Fibroblast of pulmonary artery (primary cell): ENCODE measurements around the gene CD247.

Experiments used
- DNase-seq: peaks from one replicate; pipeline ENCODE4 v3.0.0-alpha.2; 2010; ENCODE audit warnings: low read depth
- H3K4me3 ChIP-seq: replicated peaks from 2 replicates; pipeline ENCODE4 v1.5.1; 2011; ENCODE audit warnings: low read depth, mild to moderate bottlenecking, control low read depth, low read length, moderate library complexity
- TF ChIP-seq, protein P1 (sequence below): IDR thresholded peaks from 2 replicates; pipeline ENCODE4 v1.5.1; 2011; ENCODE audit warnings: mild to moderate bottlenecking, control low read depth, low read length, inconsistent platforms; ENCODE audit errors: missing control alignments

CD247 gene

DNA sequence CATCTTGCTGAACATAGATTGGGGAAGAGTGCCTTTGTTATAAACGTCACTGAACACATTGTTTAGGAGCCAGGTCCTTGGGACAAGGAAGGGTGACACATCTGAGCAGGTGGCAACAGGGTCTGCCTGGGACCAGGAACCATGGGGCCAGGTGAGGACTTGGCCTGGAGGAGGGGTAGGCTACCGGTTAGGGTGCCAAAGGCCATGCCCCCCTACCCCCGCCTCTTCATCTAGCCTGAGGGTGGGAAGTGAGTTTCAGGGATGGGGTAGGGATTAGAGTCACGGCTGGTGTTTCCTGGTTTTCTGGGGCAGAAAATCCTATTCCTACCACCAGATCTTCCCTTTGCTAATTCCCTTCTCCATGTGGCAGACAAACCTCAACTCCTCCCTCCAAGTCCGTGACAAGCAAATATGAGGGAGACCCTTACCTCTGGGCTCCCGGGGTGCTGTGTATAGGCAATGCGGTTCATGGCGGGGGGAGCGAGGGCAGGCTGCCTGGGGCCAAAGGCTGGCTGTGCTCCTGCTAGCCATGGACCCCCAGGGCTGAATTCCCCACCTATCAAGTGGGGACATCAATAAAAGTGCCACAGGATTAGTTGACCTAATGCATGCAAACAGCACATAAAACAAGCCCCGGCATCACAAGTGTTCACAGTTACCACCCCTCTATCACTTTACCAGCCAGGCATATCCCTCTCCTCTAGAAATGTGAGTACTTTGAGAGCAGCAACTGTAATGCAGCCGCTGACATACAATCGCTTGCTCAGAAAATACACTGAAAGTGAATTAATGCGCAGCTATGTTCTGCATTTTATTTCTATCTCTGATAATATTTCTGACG, 14.5 kb downstream of the CD247 start:
- H3K4me3 ChIP-seq: no peak overlapping the region
- DNase-seq: no peak
- TF ChIP-seq, protein P1, sequence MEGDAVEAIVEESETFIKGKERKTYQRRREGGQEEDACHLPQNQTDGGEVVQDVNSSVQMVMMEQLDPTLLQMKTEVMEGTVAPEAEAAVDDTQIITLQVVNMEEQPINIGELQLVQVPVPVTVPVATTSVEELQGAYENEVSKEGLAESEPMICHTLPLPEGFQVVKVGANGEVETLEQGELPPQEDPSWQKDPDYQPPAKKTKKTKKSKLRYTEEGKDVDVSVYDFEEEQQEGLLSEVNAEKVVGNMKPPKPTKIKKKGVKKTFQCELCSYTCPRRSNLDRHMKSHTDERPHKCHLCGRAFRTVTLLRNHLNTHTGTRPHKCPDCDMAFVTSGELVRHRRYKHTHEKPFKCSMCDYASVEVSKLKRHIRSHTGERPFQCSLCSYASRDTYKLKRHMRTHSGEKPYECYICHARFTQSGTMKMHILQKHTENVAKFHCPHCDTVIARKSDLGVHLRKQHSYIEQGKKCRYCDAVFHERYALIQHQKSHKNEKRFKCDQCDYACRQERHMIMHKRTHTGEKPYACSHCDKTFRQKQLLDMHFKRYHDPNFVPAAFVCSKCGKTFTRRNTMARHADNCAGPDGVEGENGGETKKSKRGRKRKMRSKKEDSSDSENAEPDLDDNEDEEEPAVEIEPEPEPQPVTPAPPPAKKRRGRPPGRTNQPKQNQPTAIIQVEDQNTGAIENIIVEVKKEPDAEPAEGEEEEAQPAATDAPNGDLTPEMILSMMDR: no peak

DNA sequence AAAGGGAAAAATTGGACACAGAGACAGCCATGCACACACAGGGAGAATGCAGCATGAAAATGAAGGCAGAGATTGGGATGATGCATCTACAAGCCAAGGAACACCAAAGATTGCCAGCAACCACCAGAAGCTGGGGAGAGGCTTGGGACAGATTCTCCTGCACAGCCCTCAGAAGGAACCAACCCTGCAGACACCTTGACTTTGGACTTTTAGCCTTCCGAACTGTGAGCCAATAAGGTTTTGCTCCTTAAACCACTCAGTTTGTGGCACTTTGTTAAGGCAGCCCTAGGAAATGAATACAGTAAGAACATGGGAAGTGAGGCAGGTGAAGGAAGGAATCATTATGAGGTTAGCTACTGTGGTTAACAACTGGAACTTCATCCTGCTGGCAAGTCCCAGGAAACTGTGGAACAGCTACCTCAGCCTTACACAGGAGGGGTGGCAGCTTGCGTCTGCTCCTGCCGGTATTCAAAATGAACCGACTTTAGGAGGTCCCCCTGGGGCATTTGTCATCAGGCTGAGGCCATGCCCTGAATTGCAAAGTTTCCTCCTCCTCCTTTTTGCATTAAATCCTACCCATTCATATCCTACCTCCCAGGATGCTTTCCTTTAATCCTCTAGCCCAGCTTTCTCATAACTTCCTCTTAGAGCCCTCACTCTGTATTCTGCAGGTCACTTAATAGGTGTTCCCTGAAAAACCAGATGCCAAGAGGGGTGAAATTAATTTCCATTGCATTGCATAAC, 15.4 kb downstream of the CD247 start:
- TF ChIP-seq, protein P1: no peak
- no peak overlapping the region for H3K4me3 ChIP-seq
- no peak for DNase-seq

DNA sequence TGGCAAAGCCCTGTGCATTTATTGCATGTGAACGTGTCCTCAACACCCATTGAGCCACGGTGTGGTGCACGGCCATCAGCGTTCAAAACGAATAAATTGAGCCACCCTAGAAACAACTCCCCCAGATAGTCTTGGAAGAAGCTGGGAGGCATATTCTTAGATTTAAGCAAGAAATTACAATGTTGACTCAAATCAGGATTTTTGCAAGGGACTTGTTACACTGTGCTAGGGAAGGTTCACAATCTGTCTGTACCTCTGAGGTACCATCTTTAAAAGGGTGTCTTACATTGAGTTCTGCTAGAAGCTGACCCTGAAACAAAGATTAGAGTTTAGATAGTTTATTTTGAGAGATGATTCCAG, 16.2 kb downstream of the CD247 start:
- H3K4me3 ChIP-seq: no peak overlapping the region
- DNase-seq: no peak
- TF ChIP-seq, protein P1: no peak

DNA sequence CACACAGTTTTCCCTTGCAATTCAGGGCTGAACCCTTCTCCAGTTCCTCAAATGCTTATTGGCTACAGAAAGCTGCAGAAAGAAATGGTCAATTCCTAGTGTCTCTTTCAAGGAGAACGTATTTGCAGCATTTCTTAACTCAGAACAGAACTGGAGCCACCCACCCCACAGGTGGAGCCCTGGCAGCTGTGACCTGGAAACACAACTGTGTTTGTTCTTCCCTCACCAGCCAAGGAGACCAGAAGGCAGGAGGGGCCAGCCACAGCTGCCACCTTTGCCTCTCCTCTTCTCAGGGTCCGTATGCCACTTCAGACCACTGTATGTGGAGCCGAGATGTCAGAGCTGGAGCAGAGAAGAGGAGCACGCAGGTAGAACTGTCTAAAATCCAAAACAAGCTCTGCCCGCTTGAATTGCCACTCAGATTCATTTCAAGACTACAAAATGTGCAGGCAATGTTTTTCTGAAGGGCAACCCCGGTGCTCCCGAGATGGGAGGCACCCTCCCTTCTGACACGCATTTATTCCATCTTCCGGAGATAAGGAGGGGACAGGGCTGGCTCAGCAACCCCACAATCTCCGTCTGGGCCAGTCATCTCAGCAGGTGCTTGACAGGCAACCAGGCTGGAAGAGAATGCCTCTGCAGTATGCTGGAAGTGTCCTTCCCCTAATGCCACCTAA, 16.7 kb downstream of the CD247 start:
- H3K4me3 ChIP-seq: no peak overlapping the region
- no peak for DNase-seq
- TF ChIP-seq, protein P1: no peak

DNA sequence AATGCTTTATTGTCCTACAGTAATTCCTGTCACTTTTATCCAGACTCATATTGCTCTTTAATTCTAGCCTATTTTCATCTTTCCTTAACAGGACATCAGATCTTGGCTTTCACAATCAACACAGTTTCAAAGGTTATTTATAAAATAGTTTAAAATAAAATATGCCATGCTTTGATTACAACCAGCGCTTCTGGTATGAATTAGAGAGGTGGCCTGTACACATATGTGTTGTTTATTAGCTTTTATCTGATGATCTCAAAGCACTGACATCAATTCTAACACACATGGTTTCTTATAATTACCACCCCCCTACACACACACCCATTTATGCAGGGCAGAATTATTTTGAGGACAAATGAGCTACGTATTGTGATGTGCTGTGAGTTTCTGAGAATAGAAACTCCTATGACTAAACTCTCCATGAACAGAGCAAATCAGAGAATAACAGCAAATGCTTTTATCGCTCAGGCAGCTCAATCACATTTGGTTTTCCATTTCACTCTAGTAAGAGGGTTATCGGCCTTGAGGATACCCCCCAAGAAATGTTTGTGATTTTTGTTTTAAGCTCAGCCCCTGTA, 18.0 kb downstream of the CD247 start:
- no peak for DNase-seq
- TF ChIP-seq, protein P1: no peak
- no peak overlapping the region for H3K4me3 ChIP-seq

DNA sequence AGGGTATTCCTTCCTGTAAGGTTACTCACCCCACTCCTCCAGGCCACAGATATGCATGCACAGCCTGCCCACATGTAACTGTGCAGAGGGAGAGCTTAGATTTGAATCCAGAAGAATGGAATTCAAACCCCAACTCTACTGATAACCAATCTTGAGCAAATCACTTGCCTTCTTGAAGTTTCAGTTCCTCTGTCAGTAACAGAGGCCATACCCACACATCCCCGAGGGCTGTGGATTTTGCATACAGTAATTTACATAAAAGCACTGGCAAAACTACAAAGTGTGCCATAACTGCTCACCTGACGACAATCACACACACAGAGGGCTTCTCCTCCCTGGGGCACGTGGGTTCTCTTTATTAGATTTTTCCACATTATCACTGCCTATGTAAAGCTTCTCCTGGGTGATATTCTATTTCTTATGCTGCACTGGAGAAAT, 18.6 kb downstream of the CD247 start:
- TF ChIP-seq, protein P1: no peak
- DNase-seq: no peak
- no peak overlapping the region for H3K4me3 ChIP-seq
